PC-3 (cell line): ENCODE data around the gene CHRM5. TPM values are rescaled to one million over a fixed set of nuclear protein-coding genes. Genes with fewer than 3 reads are reported as not detected.

Experiments used
- ATAC-seq: fragments of 200-7000 bp; cut with Tn5 transposase; 2 replicates; pipeline ENCODE4 v1.9.1; 2020; ENCODE audit warnings: mild to moderate bottlenecking, moderate library complexity
- Bru-seq: library from RNA; stranded (reverse); fragments of 400-500 nt; gene quantifications from one replicate; lab custom pipeline; 2021; lab: Mats Ljungman, UMichigan
- BruChase-seq, 2 experiments: library from RNA; stranded (reverse); fragments of 400-500 nt; gene quantifications; one replicate each; lab custom pipeline; 2021; lab: Mats Ljungman, UMichigan
- BruUV-seq: library from RNA; stranded (reverse); fragments of 400-500 nt; replicated peaks from 2 replicates; lab custom pipeline; 2021; lab: Mats Ljungman, UMichigan
- CTCF ChIA-PET: fragments of 300-600 bp; sonication (Branson Sonifier 250); formaldehyde crosslinking; loops from one replicate; lab custom pipeline; 2022; ENCODE audit warnings: antibody characterized with exemption; lab: Charles Lee
- POLR2A ChIA-PET: fragments of 300-600 bp; sonication (Branson Sonifier 250); formaldehyde crosslinking; loops from one replicate; lab custom pipeline; 2022; ENCODE audit warnings: antibody characterized with exemption; ENCODE audit not compliant: unreplicated experiment; lab: Charles Lee
- DNase-seq: peaks from one replicate; pipeline ENCODE4 v3.0.0-alpha.2; 2015
- H2AFZ ChIP-seq: fragments of 300-600 bp; sonication (generic); 2 replicates; pipeline ENCODE4 v1.6.0; 2016; ENCODE audit warnings: antibody characterized with exemption, low read length
- H3F3A ChIP-seq: fragments of 300-600 bp; sonication (generic); one replicate; pipeline ENCODE4 v1.6.0; 2017; ENCODE audit warnings: antibody characterized with exemption, low read length, control low read depth, mild to moderate bottlenecking; ENCODE audit not compliant: unreplicated experiment
- H3K27ac ChIP-seq: fragments of 300-600 bp; sonication (generic); 2 replicates; pipeline ENCODE4 v1.5.1; 2016; ENCODE audit warnings: mild to moderate bottlenecking, low read length
- H3K27me3 ChIP-seq: fragments of 300-600 bp; sonication (generic); 2 replicates; pipeline ENCODE4 v1.6.1; 2016; ENCODE audit warnings: low read length, mixed read lengths
- H3K36me3 ChIP-seq: fragments of 300-600 bp; sonication (generic); 2 replicates; pipeline ENCODE4 v1.6.1; 2016; ENCODE audit warnings: low read depth, mixed run types, low read length, mixed read lengths
- H3K4me1 ChIP-seq: fragments of 300-600 bp; sonication (generic); 2 replicates; pipeline ENCODE4 v1.5.1; 2016; ENCODE audit warnings: low read length; ENCODE audit not compliant: insufficient read depth
- H3K4me2 ChIP-seq: fragments of 300-600 bp; sonication (generic); 2 replicates; pipeline ENCODE4 v1.6.0; 2016; ENCODE audit warnings: low read length
- H3K4me3 ChIP-seq: fragments of 300-600 bp; sonication (generic); 2 replicates; pipeline ENCODE4 v1.5.1; 2016; ENCODE audit warnings: mild to moderate bottlenecking, low read length, mixed read lengths
- H3K79me2 ChIP-seq: fragments of 300-600 bp; sonication (generic); 2 replicates; pipeline ENCODE4 v1.6.1; 2017; ENCODE audit warnings: low read length, mixed read lengths
- H3K9ac ChIP-seq: fragments of 300-600 bp; sonication (generic); 2 replicates; pipeline ENCODE4 v1.6.0; 2016; ENCODE audit warnings: mild to moderate bottlenecking, low read length
- H3K9me2 ChIP-seq: fragments of 300-600 bp; sonication (generic); replicated peaks from 2 replicates; pipeline ENCODE4 v1.6.1; 2016; ENCODE audit warnings: mixed run types, low read length, mixed read lengths
- H3K9me3 ChIP-seq: fragments of 300-600 bp; sonication (generic); 2 replicates; pipeline ENCODE4 v1.6.1; 2016; ENCODE audit warnings: low read length, mixed read lengths
- H4K20me1 ChIP-seq: fragments of 300-600 bp; sonication (generic); 2 replicates; pipeline ENCODE4 v1.6.1; 2016; ENCODE audit warnings: low read length, mixed read lengths
- EZH2 ChIP-seq: fragments of 300-600 bp; sonication (generic); IDR thresholded peaks from one replicate; pipeline ENCODE4 v1.6.1; 2017; ENCODE audit warnings: antibody characterized with exemption, mild to moderate bottlenecking, low read length; ENCODE audit not compliant: unreplicated experiment
- EZH2phosphoT487 ChIP-seq: fragments of 300-600 bp; sonication (generic); IDR thresholded peaks from 2 replicates; pipeline ENCODE4 v1.6.1; 2018; ENCODE audit warnings: mild to moderate bottlenecking, antibody characterized with exemption, low read length, borderline replicate concordance
- intact Hi-C: fragments of 100-400 bp; cut with micrococcal nuclease; formaldehyde crosslinking; loops from 2 replicates; pipeline ENCODE4 v1.9.0; 2023
- long read RNA-seq: library from polyadenylated mRNA; unstranded; transcript quantifications from one replicate; pipeline ENCODE4 v2.0.0, GENCODE V29; 2021; ENCODE audit not compliant: unreplicated experiment
- total RNA-seq: library from RNA; depleted of rRNA; stranded (reverse); fragments of >200 nt; gene quantifications from 2 replicates; pipeline ENCODE4 v1.2.3, GENCODE V29; 2014; rRNA removed
- TF ChIP-seq, protein P1 (sequence below): fragments of 300-600 bp; sonication (generic); conservative IDR thresholded peaks from 2 replicates; pipeline ENCODE4 v1.5.1; 2017; ENCODE audit warnings: antibody characterized with exemption, low read depth, mild to moderate bottlenecking, low read length

CHRM5 gene, protein sequence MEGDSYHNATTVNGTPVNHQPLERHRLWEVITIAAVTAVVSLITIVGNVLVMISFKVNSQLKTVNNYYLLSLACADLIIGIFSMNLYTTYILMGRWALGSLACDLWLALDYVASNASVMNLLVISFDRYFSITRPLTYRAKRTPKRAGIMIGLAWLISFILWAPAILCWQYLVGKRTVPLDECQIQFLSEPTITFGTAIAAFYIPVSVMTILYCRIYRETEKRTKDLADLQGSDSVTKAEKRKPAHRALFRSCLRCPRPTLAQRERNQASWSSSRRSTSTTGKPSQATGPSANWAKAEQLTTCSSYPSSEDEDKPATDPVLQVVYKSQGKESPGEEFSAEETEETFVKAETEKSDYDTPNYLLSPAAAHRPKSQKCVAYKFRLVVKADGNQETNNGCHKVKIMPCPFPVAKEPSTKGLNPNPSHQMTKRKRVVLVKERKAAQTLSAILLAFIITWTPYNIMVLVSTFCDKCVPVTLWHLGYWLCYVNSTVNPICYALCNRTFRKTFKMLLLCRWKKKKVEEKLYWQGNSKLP
- total RNA-seq (0.04 TPM in 1 of 2 replicates, not detected in the other), Bru-seq, nascent RNA (percentile 20 among the genes with signal in this experiment), BruChase-seq, experiment 1, labeled RNA remaining after a 6-hour chase (percentile 6 among the genes with signal in this experiment), BruChase-seq, experiment 2, labeled RNA remaining after a 2-hour chase (percentile 5 among the genes with signal in this experiment)
- long read RNA-seq, partial matches to known transcripts: 0 of 2 reads
- long read RNA-seq, other reads (novel, unspliced or antisense): 2 of 2 reads

GRCh38 chr15:33968224-33968623, at the start of gene CHRM5:
Gene CHRM5, plus strand, starts transcription at chr15:33968497. Its CDS starts 94,221 bp downstream, at chr15:34062718.
- no peaks in the 10 kb centered on the region for H3F3A ChIP-seq
- ATAC-seq (no peak), DNase-seq (no peak)
- H3K4me3 ChIP-seq: no peak within 1 kb of the TSS
- no peaks in the 10 kb centered on the region for H3K9me2 ChIP-seq
- peaks cover 17% of the 10 kb centered on the region for H3K4me1 ChIP-seq
- no peak within 1 kb of the TSS for H2AFZ ChIP-seq
- intact Hi-C loops: loop anchor here (5.0 kb wide), 2 partner anchors 106 to 146 kb away; no protein-coding TSS in a partner anchor
- ChIA-PET CTCF (no interaction called here), POLR2A (no interaction called here)
- H3K36me3 ChIP-seq: no peaks in the 10 kb centered on the region
- H3K79me2 ChIP-seq: no peaks in the 10 kb centered on the region
- no peak for TF ChIP-seq EZH2
- no peak for TF ChIP-seq EZH2phosphoT487
- TF ChIP-seq, protein P1, sequence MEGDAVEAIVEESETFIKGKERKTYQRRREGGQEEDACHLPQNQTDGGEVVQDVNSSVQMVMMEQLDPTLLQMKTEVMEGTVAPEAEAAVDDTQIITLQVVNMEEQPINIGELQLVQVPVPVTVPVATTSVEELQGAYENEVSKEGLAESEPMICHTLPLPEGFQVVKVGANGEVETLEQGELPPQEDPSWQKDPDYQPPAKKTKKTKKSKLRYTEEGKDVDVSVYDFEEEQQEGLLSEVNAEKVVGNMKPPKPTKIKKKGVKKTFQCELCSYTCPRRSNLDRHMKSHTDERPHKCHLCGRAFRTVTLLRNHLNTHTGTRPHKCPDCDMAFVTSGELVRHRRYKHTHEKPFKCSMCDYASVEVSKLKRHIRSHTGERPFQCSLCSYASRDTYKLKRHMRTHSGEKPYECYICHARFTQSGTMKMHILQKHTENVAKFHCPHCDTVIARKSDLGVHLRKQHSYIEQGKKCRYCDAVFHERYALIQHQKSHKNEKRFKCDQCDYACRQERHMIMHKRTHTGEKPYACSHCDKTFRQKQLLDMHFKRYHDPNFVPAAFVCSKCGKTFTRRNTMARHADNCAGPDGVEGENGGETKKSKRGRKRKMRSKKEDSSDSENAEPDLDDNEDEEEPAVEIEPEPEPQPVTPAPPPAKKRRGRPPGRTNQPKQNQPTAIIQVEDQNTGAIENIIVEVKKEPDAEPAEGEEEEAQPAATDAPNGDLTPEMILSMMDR: no peak
- no peaks in the 10 kb centered on the region for H4K20me1 ChIP-seq
- H3K9ac ChIP-seq: no peak within 1 kb of the TSS
- no peaks in the 10 kb centered on the region for H3K9me3 ChIP-seq
- no TSS peak for BruUV-seq
- no peaks in the 10 kb centered on the region for H3K27me3 ChIP-seq
- H3K27ac ChIP-seq: no peak within 1 kb of the TSS
- H3K4me2 ChIP-seq: no peak within 1 kb of the TSS

- no peak for DNase-seq
- ATAC-seq: no peak
- Histone ChIP-seq H3K4me1 (no peaks in the 10 kb centered on the region), H3K36me3 (no peaks in the 10 kb centered on the region), H3F3A (no peaks in the 10 kb centered on the region), H4K20me1 (no peaks in the 10 kb centered on the region), H3K27ac (no peak overlapping the region), H3K9me2 (no peaks in the 10 kb centered on the region), H3K4me2 (no peak overlapping the region), H3K4me3 (no peak overlapping the region), H3K9ac (no peak overlapping the region), H3K27me3 (no peaks in the 10 kb centered on the region), H3K9me3 (no peaks in the 10 kb centered on the region), H3K79me2 (no peaks in the 10 kb centered on the region), H2AFZ (no peak overlapping the region)
- POLR2A ChIA-PET: no interaction called here
- no peak for TF ChIP-seq EZH2
- TF ChIP-seq, protein P1: no peak
- TF ChIP-seq EZH2phosphoT487: no peak
- BruUV-seq: no TSS peak
- intact Hi-C loops: no loop called here
- CTCF ChIA-PET: interaction anchor here (0.7 kb wide), 1 partner anchor 9 kb away, joined by 3 read pairs; no protein-coding TSS in a partner anchor
Measured at GRCh38 chr15:33923446-33923845, 44.9 kb upstream of the CHRM5 start.
